ENCODE results near the gene SH3BGRL3.

DNA sequence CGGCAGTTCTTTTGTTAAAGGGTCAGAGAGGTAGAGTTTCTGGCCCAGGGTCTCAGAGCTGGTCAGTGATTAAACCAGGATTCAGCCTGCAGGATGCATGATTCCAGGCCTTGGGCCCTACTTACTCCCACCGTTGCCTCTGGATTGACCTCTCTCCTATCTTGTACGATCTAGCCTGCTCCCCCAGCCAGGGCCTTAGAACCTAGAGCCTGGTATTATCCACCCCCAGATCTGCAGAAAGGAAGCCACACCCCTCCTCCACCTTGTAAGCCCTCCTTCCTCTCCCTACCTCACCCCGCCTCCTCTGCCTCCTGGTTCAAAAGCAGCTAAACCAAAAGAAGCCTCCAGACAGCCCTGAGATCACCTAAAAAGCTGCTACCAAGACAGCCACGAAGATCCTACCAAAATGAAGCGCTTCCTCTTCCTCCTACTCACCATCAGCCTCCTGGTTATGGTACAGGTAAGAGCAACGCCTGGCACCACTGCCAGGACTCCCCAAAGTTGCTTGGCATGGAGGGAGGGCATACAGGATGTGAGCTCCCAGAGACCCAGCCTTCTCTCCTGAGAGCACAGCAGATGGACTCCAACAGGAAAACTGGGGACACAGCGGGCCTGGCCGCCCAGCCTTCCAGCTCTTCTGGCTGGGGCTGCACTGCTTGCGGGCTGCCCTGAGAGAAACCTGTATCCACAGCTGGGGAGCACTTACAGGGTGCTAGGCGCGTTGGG lies 37.9 kb downstream of the SH3BGRL3 start, which contains the start of gene CD52:
- TF ChIP-seq CTCF (IDR thresholded peaks at IDR 0.05) = no peak
- TF ChIP-seq POLR2A (IDR thresholded peaks at IDR 0.05) = no peak

Data from body of pancreas (tissue), 4 donors.